ENCODE results near the gene TAB2. TPM values are rescaled to one million over a fixed set of nuclear protein-coding genes. Genes with fewer than 3 reads are reported as not detected.
"Not testable (repeated sequence)": the region's sequence is repeated elsewhere in the genome, so short reads cannot be mapped to it uniquely, and the experiment has no call there.

Gene TAB2
- polyA plus RNA-seq, 4 donors: 80.7 to 103 (median 85.4) TPM

DNA sequence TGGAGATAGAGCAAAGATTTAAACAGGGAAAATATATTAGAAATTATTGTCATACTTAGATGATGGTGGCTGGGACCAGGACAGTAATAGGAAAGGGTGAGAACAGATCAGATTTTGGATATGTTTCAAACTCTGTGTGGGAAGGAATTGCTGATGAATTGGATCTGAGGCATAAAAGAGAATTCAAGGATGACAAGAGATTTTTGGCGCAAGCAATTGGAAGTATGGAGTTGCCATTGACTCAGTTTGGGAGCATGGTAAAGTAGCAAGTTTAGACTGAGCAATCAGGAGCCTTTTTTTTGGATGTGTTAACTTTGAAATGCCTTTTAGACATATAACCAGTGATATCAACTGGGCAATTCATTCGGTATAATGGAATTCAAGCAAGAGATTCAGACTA, 14.4 kb downstream of the TAB2 start:
- DNase-seq (ENCODE audit: low read depth in 4 of 4, low spot score in 2 of 4): no peak

- no peak for DNase-seq (ENCODE audit: low read depth in 4 of 4, low spot score in 2 of 4)
Observed at GRCh38 chr6:149332602-149333265, 15.2 kb downstream of the TAB2 start.

DNA sequence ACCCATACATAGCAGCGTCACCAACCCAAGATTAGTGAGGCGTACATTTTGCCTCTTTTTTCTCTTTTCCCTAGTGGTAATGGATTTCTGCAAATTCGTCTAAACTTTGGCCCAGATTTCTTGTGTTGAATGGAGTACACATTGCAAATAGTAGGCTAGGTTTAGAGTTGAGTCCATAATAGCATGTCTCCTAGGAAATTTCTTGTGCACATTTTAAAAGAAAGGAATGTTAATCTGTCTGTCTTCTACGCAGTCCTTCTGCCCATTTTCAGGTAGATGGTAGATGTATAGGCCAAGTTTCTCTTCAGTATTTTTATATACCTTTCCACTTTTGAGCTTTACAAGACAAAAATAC, 15.7 kb downstream of the TAB2 start:
- no peak for DNase-seq (ENCODE audit: low read depth in 4 of 4, low spot score in 2 of 4)

- no peak for DNase-seq (ENCODE audit: low read depth in 4 of 4, low spot score in 2 of 4)
Observed at GRCh38 chr6:149334201-149334600, 16.7 kb downstream of the TAB2 start.

GRCh38 chr6:149334682-149335160, 17.2 kb downstream of the TAB2 start:
- no peak for DNase-seq (ENCODE audit: low read depth in 4 of 4, low spot score in 2 of 4)

- no peak for DNase-seq (ENCODE audit: low read depth in 4 of 4, low spot score in 2 of 4)
Observed at GRCh38 chr6:149335924-149336608, 18.6 kb downstream of the TAB2 start.

- no peak for DNase-seq (ENCODE audit: low read depth in 4 of 4, low spot score in 2 of 4)
Observed at GRCh38 chr6:149336609-149336928, 19.1 kb downstream of the TAB2 start.

DNA sequence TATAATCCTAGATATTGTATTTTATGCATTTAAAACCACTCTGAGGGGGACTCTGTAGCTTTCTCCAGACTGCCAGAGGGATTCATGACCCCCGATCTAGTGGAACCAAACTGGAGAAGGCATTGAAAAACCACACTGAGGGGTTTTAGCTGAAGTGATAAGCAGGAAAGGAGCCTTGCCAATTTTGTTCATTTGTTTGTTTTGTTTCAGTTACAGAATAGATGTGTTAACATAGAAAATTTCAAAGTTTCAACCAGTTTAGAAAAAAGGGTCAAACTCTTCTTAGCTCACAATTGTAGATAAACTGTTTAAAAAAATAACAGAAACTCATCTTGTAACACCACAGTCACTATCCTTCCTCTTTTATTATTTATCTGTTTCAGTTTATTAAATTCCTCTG, 19.8 kb downstream of the TAB2 start:
- DNase-seq (ENCODE audit: low read depth in 4 of 4, low spot score in 2 of 4): no peak

DNA sequence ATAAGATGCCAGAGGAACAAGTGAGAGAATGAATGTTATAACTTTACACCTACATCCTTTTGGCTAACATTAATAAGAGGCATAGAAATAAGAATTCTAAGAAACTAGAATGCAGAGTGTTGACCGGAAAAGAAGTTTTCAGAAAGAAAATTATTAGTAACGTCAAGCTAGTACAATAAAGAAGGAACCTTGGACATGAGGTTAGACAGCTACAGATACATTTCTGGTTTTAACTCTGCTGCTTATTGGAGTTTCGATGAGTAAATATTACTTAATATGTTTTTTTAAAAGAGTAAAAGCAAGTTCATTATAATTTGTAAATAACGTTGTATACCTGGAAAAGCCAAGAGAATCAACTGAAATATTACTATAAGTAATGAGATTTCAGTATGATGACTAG, 22.7 kb downstream of the TAB2 start:
- no peak for DNase-seq (ENCODE audit: low read depth in 4 of 4, low spot score in 2 of 4)

DNA sequence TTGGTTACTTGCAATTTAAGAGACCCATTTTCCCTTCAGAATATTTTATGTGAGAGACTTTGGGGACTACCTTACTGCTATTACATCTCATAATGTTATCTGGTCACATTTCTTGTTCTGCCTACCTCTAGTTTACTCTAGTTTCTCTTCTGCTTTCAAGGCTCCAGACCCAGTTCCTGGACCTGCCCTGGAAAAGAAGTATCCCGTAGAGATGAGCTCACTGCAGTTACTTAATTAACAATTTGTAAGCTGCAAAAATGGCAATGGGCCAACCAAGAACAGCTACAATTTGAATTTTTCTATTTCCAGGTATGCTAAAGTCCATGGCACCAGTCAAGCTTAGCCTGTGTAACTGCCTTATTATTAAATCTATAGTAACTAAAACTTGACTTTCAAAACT, 25.0 kb downstream of the TAB2 start:
- no peak for DNase-seq (ENCODE audit: low read depth in 4 of 4, low spot score in 2 of 4)

GRCh38 chr6:149343501-149343900, 26.0 kb downstream of the TAB2 start:
- no peak for DNase-seq (ENCODE audit: low read depth in 4 of 4, low spot score in 2 of 4)

DNA sequence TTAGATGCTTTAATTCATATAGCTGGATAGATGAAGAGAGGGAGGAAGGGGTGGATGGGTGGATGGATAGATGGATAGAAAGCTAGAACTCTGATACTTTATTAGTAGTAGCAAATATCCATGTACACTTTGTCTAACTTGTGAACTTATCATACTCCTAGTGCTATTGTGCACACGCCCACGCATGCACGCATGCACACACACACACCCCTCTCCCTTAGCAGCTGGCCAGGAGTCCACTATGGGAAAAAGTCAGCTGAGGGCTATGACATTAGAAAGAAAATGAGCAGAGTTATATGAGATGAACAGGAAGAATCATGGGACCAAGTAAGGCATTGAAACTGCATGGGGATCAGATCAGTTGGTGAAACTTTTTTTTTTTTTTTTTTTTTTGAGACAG, 28.6 kb downstream of the TAB2 start:
- DNase-seq (ENCODE audit: low read depth in 4 of 4, low spot score in 2 of 4): no peak

DNA sequence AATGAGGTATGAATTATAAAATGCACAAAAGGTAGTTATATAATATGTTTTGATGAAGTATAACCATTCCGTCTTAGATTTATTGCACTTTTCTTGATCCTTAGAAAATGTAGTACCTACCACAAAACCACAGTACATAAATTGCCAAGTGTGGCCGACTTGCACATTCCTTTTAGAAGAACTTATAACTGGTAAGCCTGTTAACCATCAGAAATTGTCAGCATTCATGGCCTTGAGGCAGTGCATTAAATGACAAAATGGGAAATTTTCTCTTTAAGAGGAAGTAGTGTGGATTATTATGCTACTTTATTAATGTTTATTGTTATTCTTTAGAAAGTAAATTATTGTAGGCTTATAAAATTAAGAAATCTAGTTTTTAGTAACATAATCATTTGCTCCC, 29.6 kb downstream of the TAB2 start:
- no peak for DNase-seq (ENCODE audit: low read depth in 4 of 4, low spot score in 2 of 4)

DNA sequence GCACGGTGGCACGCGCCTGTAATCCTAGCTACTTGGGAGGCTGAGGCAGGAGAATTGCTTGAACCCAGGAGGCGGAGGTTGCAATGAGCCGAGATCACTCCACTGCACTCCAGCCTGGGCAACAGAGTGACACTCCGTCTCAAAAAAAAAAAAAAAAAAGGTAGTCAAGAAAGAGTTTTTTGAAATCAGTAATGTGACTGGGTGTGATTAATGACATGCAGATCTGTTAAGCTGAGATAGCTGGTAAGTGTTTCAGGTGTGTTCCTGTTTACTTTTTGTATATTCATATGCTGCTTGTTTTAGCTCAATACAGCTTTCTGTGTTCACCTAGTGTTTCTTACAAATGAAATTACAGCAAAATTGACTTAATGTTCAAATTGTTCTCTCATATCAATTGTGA, 31.8 kb downstream of the TAB2 start:
- not testable (repeated sequence) for DNase-seq (ENCODE audit: low read depth in 4 of 4, low spot score in 2 of 4)

GRCh38 chr6:149354009-149354408, 36.5 kb downstream of the TAB2 start:
- DNase-seq (ENCODE audit: low read depth in 4 of 4, low spot score in 2 of 4): no peak

DNA sequence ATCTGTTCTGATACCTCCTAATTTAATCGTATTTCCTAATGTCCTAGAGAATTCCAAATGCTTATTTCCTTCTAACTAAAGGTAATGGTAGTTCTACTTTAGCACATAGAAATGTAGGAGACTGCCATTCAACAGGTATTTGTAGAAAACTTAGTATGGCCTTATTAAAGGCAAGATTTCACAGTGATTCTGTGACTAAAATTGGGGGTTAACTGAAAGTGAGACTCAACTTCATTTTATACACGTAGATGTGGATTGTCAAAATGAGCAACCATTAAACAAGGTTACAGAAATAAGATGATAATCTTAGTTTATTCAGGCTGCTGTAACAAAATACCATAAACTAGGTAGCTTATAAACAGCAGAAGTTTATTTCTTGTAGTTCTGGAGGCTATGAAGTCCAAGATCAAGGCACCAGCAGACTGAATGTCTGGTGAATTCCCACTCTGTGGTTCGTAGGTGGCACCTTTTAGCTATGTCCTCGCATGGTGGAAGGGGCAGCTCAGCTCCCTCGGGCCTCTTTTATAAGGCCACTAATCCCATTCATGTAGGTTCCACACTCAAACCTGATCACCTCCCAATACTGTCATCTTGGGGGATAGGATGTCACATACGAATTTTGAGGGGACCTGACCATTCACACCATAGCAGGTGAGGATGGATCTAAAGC, 38.7 kb downstream of the TAB2 start:
- no peak for DNase-seq (ENCODE audit: low read depth in 4 of 4, low spot score in 2 of 4)

GRCh38 chr6:149357726-149358538, 40.4 kb downstream of the TAB2 start:
- DNase-seq (ENCODE audit: low read depth in 4 of 4, low spot score in 2 of 4): no peak

DNA sequence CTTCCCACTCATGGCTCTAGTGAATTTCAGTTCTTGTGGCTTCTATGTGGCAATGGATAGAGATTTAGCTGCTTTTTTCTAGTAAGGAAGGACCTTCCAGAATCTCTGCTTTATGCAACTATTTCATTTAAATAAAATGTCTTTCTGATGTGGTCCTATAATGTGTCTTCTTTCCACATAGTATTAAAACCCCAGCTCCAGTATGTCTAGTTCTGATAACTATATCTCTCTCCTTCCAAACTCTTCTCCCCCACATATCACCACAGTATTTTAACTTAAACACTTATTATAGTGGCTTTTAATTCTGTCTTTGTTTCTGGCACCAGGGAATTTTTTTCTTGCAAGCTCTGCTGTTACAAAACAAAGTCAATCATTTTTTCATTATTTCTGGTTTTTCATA, 41.9 kb downstream of the TAB2 start:
- DNase-seq (ENCODE audit: low read depth in 4 of 4, low spot score in 2 of 4): no peak

DNA sequence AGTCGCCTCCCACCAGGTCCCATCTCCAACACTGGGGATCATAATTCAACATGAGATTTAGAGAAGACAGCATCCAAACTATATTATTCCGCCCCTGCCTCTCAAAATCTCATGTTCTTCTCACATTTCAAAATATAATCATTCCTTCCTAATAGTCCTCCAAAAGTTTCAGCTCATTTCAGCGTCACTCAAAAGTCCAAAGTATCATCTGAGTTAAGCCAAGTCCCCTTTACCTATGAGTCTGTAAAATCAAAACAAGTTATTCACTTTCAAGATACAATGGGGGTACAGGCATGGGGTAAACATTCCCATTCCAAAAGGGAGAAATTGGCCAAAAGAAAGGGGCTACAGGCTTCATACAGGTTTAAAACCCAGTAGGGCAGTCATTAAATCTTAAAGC, 43.0 kb downstream of the TAB2 start:
- DNase-seq (ENCODE audit: low read depth in 4 of 4, low spot score in 2 of 4): no peak

GRCh38 chr6:149362289-149362688, 44.8 kb downstream of the TAB2 start:
- DNase-seq (ENCODE audit: low read depth in 4 of 4, low spot score in 2 of 4): no peak

DNA sequence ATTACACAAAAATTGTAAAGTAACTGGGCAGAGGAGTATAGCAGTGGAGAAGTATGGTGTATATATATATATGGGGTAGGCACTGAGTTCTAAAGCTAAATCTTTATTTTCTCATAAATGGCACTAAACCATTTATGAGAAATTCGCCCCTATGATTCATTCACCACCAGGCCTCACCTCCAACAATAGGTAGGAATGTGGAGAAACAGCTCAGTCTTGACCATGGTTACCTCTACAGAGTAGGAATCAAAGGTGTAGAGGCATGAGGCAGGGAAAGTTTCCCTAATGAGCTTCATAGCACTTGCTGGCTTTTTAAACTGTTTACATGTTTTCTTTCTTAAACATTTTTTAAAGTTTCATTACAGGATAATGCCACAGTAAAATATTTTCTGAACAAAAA, 45.6 kb downstream of the TAB2 start:
- DNase-seq (ENCODE audit: low read depth in 4 of 4, low spot score in 2 of 4): no peak

All from left renal cortex interstitium (tissue), 4 donors.